Non-pigmented ciliary epithelial cell (primary cell): Measurements from ENCODE around the gene DDX10.

Experiments
- DNase-seq: peaks from one replicate; pipeline ENCODE4 v3.0.0-alpha.2; 2010; ENCODE audit warnings: low read depth

DDX10 gene

DNA sequence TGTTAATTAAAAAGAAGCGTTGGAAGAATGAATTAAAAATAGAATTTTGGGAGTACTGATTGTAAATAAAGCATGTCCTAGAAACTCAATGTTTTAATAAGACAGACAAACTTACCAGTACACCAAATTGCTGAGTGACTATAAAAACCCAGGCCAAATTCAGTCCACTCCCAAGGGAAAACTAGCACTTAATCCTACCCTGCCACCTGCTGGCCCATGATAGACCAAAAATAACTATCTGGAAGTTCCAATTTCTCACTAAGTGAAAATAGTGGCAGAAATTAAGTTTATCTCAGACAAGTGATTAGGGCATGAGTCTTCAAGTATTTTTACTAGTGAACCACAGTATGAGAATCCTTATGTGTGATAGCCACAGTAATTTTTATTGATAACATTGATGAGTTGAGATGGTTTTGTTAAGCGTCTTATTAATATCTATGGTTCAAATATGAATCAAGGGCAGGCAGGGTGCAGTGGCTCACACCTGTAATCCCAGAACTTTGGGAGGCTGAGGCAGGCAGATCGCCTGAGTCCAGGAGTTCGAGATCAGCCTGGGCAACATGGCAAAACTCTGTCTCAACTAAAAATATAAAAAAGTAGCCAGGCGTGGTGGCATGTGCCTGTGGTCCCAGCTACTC, 9.8 kb upstream of the DDX10 start:
- no peak for DNase-seq

DNA sequence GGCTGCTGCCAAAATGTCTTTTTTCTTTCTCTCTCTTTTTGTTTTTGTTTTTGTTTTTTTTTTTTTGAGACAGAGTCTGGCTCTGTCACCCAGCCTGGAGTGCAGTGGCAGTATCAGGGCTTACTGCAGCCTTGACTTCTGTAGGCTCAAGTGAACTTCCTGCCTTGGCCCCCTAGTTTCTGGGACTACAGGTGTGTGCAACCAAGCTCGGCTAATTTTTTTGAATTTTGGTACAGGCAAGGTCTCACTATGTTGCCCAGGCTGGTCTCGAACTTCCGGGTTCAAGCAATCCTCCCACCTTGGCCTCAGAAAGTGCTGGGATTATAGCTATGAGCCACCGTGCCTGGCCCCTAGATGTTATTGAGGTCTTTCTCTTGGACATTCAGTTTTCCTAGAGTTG, 2.2 kb upstream of the DDX10 start:
- DNase-seq, result no peak

DNA sequence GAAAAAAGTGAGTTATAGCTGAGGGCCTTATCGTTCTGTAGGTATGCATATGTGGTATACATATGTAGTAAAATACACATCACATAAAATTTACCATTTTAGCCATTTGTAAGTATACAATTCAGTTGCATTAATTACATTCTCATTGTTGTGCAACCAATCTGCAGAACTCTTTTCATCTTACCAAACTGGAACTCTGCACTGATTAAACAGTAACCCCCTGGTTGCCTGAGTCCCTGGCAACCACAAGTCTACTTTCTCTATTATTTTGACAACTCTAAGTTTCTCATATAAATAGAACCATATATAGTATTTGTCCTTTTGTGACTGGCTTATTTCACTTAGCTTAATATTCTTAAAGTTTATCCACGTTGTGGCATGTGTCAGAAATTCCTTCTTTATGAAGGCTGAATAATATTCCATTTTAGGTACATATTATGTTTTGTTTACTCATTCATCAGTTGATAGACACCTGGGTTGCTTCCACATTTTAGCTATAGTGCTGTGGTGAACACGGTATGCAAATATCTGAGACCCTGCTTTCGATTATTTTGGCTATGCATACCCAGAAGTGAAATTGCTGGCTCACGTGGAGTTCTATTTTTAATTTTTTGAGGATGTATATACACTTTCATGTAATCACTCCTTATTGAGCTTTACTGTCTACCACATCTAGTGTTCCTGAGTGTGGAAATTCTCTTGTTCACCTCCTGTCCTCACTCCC, 1.6 kb upstream of the DDX10 start:
- DNase-seq, result no peak

DNA sequence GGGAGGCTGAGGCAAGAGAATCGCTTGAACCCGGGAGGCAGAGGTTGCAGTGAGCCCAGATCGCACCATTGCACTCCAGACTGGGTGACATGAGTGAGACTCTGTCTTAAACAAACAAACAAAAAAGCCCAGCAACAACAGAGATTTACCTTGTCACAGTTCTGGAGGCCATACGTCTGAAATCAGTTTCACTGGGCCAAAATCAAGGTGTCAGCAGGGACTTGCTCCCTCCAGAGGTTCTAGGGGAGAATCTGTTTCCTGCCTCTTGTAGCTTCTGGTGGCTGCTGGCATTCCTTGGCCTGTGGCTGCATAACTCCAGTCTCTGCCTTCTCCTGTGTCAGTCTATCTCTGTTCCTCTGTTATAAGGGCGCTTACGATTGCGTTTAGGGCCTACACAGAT, 1.5 kb downstream of the DDX10 start:
- DNase-seq, result no peak

DNA sequence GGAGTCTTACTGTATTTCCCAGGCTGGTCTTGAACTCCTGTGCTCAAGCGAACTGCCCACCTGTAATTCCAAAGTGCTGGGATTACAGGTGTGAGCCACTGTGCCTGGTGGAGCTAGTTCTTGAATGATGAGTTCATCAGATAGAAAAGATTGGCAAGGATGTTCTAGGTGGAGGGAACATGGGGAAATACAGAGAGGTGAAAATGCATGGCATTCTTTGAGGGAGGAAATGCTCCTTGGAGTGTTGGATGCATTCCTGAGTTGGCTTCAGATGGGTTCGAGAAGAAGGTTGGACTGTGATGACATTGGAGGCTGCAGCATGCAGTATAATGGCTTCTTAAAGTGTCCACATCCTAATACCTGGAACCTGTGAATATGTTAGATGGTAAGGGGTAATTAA, 4.4 kb downstream of the DDX10 start:
- DNase-seq, result no peak

DNA sequence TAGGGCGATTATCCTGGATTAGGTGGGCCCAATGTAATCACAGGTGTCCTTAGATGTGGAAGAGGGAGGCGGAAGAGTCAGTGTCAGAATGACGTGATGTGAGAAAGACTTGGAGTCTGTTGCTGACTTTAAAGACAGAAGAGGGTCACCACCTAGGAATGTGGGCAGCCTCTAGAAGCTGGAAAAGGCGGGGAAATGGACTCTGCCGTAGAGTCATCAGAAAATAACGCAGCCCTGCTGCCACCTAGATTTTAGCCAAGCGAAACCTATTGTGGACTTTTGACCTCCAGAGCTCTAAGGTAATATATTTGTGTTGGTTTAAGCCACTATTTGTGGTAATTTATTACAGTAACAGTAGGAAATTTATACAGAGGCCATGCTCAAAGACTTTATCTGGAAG, 4.8 kb downstream of the DDX10 start:
- no peak for DNase-seq

DNA sequence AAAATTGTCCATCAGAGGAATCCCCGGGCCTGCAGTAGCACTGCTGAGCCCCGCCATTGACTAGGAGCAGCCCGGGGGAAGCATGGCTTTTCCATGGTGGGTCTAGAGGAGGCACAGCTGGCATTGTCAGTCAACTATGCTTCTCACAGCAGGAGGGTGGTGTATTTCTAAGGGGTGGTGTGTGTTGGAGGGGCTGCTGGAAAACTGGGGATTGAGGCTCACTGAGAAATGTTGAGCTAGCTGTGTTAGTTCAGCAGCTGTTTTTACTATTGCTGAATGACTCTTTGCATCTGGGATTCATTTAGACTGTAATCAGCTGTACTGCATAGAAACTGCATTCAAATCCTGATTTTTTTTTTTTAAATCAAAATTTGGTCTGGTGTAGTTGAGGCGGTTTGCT, 5.6 kb downstream of the DDX10 start:
- no peak for DNase-seq

DNA sequence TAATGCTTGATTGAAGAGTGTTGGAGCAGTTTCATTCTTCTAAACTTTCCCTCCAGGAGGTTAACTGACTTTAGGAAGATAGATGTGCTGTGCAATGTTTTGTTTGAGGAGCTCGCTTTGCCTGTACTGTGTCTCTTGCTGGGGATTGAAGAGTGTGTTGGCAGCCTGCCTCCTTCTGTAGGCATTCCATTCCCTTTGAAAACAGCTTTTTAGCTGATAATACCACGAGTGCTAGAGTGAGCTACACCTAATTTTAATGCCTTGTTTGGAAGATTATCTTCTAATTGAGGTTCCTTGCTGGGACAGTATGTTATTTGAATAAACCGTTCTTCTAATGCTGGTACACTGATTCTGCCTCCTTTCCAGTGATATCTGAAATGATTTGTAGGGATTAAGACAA, 7.2 kb downstream of the DDX10 start:
- peak; percentile 24 for DNase-seq

DNA sequence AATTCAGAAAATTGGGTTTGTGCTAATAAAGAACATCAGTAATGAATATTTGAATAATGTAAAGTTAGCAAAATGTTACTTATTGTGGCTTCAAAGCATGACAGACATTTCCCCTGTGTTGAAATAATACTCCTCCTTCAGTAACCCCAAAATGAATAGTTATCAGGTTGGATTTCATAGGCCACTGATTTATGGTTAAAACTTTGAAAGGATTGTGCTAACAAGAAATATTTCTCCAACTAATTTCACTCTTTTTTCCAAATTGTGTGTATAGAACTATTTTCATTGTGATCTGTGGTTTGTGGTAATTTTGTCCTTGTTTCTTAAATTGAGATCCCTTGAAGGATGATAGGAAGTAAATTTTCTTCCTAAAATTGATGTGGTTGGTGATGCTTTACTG, 7.9 kb downstream of the DDX10 start:
- no peak for DNase-seq

DNA sequence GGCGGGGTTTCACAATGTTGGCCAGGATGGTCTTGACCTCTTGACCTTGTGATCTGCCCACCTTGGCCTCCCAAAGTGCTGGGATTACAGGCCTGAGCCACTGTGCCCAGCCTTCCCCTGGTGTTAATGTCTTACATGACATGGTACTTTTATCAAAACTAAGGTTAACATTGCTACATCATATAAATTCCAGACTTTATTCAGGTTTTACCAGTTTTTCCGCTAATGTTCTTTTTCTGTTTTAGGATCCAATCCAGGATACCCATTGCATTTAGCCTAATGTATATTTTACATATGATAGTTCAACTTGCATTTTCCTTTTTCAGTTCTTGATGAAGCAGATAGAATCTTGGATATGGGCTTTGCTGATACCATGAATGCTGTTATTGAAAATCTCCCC, 14.2 kb downstream of the DDX10 start:
- DNase-seq, result no peak

DNA sequence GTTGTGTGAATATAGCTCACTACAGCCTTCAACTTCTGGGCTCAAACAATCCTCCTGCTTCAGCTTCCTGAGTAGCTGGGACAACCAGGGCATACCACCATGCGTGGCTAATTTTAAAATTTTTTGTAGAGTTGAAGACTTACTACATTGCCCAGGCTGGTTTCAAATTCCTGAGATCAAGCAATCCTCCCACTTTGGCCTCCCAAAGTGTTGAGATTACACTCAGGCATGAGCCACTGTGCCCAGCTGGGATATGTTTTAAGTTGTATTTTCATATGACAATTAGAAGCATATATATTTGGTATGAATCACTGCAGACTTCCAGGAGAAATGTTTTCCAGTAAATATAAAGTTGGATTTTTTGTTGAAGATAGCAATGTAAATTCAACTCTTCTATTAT, 15.4 kb downstream of the DDX10 start:
- DNase-seq, result no peak

DNA sequence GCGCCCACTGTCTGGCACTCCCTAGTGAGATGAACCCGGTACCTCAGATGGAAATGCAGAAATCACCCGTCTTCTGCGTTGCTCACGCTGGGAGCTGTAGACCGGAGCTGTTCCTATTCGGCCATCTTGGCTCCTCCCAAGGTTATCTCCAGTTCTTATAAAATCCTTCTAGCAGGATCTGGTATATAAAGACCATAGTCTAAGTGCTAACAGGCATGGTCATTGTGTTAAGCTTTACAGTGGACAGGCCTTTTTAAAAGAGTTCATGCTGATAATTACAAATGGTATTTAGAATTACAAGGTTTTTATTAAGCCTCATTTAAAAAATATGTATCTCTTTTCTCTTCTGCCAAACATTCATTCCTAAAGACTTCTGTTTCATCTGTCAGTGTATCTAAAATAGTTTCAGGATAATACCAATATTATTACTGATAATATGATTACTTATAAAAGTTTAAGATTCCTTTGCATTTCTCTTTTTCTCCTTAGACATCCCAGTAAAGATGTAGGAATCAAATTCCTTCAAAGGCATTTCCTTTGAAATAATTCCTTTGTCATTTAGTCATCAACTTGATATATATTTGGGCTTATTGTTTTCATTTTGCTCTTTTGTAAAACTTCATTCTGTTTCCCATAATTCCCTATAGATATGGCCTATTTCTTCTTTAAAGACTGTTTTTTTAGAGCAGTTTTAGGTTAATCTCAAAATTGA, 20.7 kb downstream of the DDX10 start:
- no peak for DNase-seq

DNA sequence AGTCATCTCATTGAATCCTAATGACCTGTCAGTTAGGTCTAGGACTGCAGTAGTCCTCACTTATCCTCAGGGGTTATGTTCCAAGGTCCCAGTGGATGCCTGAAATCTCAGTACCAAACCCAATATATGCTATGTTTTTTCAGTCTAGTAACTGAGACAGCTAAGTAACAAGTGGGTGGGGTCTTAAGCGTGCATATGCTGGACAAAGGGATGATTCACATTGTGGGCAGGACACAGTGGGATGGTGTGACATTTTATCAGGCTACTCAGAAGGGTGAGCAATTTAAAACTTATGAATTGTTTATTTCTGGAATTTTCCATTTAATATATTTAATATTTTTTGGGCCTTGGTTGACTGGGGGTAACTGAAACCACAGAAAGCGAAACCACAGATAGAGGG, 29.0 kb downstream of the DDX10 start:
- DNase-seq, result no peak

DNA sequence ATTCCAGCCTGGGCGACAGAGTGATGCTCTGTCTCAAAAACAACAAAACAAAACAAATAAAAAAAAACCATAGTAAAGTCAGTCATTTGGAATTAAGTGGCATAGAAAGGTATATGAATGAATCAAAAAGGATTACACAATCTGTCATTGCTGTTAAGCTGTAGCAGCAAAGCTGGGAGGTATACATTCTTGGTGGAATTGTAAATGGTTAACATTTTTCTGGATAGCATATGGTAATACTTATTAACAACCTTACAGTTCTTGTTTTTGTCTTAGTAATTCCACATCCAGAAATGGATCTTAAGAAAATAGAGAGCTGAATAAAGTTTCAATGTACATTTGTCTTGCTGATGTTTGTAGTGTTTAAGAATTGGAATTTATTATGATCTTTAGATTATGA, 30.0 kb downstream of the DDX10 start:
- DNase-seq, result no peak

DNA sequence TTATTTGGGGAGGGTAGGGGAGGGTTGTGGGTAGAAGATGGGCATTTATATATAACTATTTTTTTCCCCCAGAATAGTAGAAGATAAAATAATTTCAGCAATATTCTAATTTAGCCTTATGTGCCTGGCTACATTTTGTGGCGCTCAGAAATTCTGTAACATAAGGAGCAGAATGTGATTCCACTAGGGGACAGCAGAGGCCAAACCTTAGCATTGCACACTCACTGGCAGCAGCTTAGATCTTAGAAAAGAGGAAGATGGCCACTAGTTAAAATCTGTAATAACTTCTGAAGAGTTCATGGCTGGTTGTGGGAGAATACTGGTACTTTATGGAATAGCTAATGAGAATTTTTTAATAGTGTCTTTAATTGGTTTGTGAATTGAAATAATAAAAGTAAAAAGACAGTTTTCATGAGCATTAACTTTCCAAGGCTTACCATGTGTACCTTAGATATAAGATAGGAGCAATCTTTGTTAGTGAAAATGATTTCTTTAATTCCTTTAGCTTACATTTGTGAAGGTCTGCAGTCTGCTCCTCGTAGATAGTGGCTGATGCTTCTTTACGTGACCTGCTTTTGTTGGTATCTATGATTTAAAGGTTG, 33.1 kb downstream of the DDX10 start:
- no peak for DNase-seq

DNA sequence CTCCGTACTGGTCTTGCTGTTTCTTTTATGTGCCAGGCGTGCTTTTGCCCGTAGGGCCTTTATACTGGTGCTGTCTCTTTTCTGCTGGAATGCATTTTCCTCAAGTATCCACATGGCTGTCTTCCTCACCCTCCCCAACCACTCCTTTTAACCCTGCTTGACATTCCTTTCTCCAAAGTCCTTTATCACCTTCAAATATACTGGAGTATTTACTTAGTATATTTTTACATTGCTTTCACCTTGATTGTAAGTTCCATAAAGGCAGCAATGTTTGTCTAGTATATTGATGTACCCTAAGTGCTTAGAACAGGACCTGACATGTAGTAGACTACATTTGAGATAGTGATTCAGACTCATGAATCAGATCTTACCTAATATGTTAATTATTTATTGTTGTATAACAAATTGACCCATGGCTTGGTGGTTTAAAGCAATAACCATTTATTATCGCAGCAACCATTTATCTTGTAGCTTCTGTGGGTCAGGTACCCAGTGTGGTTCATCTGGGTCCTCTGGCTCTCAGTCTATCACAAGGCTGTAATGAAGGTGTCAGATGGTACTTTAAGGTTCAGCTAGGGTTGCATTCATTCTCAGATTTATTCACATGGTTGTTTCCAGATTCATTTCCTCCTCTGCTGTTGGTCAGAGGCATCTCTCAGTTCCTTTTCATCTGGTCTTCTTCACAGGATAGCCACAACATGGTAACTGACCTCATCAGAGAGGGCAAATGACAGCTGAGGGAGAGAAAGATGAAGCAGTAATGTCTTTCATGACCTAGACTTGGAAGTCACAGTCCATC, 34.2 kb downstream of the DDX10 start:
- DNase-seq, result no peak

DNA sequence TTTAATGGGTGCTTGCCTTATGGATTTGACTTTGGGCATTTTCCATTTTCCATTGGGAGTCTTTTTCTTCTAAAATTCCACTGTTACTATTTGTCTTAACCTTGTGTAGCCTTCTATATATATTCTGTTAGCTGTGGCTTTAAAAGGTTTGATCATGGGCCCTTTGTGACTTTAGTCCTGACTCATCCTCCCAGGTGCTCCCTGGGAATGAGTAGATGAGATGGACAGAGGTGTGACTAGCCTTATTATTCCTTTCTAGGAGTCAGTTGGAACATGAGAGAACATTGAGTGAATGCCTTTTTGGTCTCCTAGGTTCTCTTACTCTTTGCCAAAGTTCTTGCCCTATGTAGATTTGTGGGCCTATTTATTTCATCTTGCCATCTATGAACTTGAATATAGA, 39.0 kb downstream of the DDX10 start:
- DNase-seq, result no peak

DNA sequence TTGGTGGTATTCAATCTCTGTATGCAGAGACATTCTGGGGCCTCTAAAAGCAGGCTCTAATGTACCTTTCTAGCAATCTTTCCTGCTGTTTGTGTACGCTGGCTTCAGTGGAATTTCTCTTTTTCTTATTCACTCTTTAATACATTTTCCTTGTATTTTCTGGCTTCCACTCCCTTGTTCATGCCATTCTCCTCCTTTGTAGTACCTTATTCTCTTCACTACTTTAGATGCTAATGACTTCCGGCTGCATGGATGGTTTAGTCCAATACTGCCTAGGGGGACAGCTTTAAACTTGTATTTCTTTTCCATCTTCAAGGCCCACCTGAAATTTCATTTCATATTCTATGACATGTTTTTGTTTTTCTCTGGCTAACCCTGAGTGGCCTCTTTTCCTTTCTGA, 40.2 kb downstream of the DDX10 start:
- DNase-seq, result no peak

DNA sequence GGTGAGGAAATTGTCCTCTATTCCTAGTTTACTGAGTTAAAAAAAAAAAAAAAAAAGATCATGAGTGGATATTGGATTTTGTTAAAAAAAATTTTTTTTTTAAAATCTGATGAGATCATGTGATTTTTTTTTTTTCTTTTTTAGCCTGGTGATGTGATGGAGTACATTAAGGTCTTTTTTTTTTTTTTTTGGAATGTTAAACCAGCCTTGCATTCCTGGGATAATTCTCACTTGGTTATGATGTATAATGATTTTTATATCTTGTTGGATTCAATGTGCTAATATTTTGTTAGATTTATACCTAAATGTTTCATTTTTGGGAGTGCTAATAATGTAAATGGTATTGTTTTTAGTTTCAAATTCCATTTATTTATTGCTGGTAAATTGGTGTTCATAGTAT, 43.3 kb downstream of the DDX10 start:
- DNase-seq, result no peak

DNA sequence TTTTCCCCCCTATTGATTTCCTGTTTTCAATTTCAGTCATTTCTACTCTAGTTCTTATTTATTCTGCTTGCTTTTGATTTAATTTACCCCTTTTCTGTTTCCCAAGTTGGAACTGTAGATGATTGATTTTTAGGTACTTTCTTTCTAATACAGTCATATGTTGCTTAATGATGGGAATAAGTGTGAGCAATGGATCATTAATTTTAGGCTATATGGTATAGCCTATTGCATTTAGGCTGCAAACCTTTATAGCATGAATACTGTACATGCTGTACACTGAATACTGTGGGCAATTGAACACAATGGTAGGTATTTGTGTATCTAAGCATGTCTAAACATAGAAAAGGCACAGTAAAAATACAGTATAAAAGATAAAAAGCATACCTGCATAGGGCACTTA, 44.9 kb downstream of the DDX10 start:
- no peak for DNase-seq

DNA sequence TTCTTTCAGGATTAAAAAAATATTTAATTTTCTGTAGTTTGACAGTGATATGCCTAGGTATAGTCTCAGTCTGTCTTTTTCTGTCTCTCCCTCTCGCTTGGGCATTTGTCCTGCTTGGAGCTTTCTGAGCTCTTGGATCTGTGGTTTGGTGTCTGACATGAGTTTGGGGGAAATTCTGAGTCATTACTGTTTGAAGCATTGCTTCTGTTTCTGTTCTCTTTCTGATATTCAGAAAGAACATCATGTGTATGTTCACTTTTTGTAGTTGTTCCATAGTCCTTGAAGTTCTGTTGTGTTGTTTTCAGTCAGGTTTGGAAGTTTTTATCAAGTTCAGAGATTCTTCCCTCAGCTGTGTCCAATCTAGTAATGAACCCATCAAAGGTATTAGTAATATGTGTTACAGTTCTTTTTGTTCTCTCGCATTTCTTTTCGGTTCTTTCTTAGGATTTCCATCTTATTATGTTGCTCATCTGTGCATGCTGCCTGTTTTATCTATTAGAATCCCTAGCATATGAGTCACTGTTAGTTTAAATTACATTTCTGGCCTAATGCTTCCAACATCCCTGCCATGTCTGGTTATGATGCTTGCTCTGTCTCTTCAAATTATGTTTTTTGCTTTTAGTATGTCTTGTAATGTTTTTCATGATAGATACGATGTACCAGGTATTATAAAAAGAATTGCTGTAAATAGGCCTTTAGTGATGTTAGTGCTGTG, 48.4 kb downstream of the DDX10 start:
- no peak for DNase-seq

DNA sequence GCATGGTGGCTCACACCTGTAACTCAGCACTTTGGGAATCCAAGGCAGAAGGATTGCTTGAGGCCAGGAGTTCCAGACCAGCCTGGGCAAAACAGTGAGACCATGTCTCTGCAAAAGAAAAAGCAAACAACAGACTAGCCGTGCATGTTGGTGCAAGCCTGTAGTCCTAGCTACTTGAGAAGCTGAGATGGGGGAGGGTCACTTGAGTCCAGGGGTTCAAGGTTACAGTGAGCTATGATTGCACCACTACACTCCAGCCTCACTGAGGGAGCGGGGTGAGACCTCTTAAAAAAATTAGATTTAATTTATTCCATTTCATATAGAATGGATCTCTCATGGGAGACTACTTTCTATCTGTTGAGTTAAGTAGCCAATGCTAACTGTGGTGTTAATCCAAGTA, 50.4 kb downstream of the DDX10 start:
- no peak for DNase-seq
